Spinal cord (tissue), 4 donors: ENCODE results near the gene FCRL5. TPM values are rescaled to one million over a fixed set of nuclear protein-coding genes. Genes with fewer than 3 reads are reported as not detected.

ENCODE experiments used
- polyA plus RNA-seq, 2 donors: library from polyadenylated mRNA; unstranded; fragments of 120-200 nt; gene quantifications; one replicate each; pipeline ENCODE4 v1.2.1, GENCODE V29; 2013; ENCODE audit not compliant: insufficient read length in 2 of 2
- total RNA-seq, 2 donors: library from RNA; depleted of rRNA in 1 of 2; stranded (reverse); fragments of 120-200 nt in 1 of 2; fragments of >200 nt in 1 of 2; gene quantifications; one replicate each; pipeline versions ENCODE4 v1.2.3 to v1.2.4, GENCODE V29; 2013 to 2014

FCRL5 gene
- total and polyA plus RNA-seq, 4 donors = 0.20 TPM; not detected in 3

Other genes with a start within 250 kb of the FCRL5 start
- not detected for gene FCRL4, start 45.6 kb upstream of the FCRL5 start, total RNA-seq
- not detected for gene FCRL4, start 45.6 kb upstream of the FCRL5 start, polyA plus RNA-seq
- under 1 TPM in 1 of 2 donors, not detected in 1; under 0.01 TPM for gene FCRL3, start 148.3 kb upstream of the FCRL5 start, total RNA-seq
- not detected for gene FCRL3, start 148.3 kb upstream of the FCRL5 start, polyA plus RNA-seq
- gene FCRL2, start 224.6 kb upstream of the FCRL5 start, total RNA-seq = under 1 TPM in 1 of 2 donors, not detected in 1; 0.20 TPM
- not detected for gene FCRL2, start 224.6 kb upstream of the FCRL5 start, polyA plus RNA-seq